ENCODE measurements around the gene PAPSS1.

DNA sequence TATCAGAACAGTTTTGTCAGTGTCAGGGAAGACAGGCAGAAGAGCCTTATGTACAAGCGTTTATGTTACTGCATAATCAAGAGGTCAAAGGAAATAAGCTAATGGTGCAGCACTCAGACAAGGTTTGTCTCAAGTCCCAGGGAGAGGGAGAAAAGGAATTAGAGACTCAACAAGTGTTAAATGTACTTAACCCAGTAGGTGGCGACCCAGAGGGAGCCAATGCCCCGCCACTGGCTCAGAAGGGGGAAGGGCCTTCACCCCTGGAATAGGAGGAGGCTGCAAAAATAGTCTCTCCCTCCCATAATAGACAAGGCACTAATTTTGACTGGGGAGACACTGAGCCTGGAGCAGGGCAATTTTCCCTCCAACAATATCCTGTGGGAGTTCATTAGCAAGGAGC, 14.1 kb upstream of the PAPSS1 start:
- TF ChIP-seq, protein P1, sequence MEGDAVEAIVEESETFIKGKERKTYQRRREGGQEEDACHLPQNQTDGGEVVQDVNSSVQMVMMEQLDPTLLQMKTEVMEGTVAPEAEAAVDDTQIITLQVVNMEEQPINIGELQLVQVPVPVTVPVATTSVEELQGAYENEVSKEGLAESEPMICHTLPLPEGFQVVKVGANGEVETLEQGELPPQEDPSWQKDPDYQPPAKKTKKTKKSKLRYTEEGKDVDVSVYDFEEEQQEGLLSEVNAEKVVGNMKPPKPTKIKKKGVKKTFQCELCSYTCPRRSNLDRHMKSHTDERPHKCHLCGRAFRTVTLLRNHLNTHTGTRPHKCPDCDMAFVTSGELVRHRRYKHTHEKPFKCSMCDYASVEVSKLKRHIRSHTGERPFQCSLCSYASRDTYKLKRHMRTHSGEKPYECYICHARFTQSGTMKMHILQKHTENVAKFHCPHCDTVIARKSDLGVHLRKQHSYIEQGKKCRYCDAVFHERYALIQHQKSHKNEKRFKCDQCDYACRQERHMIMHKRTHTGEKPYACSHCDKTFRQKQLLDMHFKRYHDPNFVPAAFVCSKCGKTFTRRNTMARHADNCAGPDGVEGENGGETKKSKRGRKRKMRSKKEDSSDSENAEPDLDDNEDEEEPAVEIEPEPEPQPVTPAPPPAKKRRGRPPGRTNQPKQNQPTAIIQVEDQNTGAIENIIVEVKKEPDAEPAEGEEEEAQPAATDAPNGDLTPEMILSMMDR (IDR thresholded peaks at IDR 0.05), result no peak
- no peak for TF ChIP-seq POLR2A (IDR thresholded peaks at IDR 0.05)
